Measurements from ENCODE around the gene PLAGL1. TPM values are rescaled to one million over a fixed set of nuclear protein-coding genes. Genes with fewer than 3 reads are reported as not detected.

The PLAGL1 gene
- total and polyA plus RNA-seq, 2 donors (not counting 1 experiment from before 2014, with no cell fraction given), result 23.6 to 36.0 TPM

DNA sequence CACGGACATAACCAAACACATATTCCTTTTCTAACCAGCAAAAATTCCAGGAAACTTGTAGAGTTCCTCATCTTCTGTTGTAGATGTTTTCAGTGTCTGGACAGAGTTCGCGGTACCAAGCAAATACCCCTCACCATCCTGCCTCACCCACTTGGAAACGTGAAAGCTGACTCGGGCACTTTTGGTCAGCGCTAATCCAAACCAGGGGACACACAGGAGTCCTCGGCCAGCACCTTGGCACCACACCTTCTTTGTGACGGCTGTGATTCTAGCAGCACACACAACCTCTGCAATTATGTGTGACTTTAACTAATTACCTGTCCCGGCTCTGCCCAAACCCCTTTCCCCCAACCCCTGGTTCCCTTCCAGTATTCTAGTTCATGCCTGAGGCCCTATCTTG, 58.1 kb downstream of the PLAGL1 start:
- H3K27ac ChIP-seq (ENCODE audit: low read length in 2 of 2), result no peak overlapping the region
- H3K36me3 ChIP-seq (replicated peaks in 1 of 2; ENCODE audit: control extremely low read depth in 1 of 2, control insufficient read depth in 1 of 2, extremely low read depth in 1 of 2, insufficient read depth in 2 of 2, low read length in 1 of 2), result peaks cover 0 to 4% of the 10 kb centered on the region in 2 experiments
- no peak overlapping the region for H2AFZ ChIP-seq (ENCODE audit: insufficient read depth, low read depth, low read length, poor library complexity, severe bottlenecking)
- ChIA-PET CTCF (interaction anchor here (1.5 kb wide), 1 partner anchor 10 kb away, joined by 5 read pairs; no protein-coding TSS in a partner anchor), POLR2A (no interaction called here)
- no peaks in the 10 kb centered on the region for H4K20me1 ChIP-seq (ENCODE audit: control insufficient read depth, insufficient read depth, low read length, poor library complexity, severe bottlenecking)
- no peak overlapping the region for H3K9ac ChIP-seq (ENCODE audit: low read length)
- H3K27ac Mint-ChIP-seq, result no peak overlapping the region
- no peak overlapping the region for H3K4me3 ChIP-seq (ENCODE audit: control extremely low read depth in 1 of 5, extremely low read depth in 1 of 5, insufficient read depth in 1 of 5, low read depth in 2 of 5, low read length in 4 of 5)
- H3K27me3 Mint-ChIP-seq, result no peaks in the 10 kb centered on the region
- TF ChIP-seq EZH2 (IDR thresholded peaks at IDR 0.05; ENCODE audit: borderline replicate concordance, insufficient read depth, low read depth, low read length, poor library complexity, severe bottlenecking), result no peak
- TF ChIP-seq, protein P1, sequence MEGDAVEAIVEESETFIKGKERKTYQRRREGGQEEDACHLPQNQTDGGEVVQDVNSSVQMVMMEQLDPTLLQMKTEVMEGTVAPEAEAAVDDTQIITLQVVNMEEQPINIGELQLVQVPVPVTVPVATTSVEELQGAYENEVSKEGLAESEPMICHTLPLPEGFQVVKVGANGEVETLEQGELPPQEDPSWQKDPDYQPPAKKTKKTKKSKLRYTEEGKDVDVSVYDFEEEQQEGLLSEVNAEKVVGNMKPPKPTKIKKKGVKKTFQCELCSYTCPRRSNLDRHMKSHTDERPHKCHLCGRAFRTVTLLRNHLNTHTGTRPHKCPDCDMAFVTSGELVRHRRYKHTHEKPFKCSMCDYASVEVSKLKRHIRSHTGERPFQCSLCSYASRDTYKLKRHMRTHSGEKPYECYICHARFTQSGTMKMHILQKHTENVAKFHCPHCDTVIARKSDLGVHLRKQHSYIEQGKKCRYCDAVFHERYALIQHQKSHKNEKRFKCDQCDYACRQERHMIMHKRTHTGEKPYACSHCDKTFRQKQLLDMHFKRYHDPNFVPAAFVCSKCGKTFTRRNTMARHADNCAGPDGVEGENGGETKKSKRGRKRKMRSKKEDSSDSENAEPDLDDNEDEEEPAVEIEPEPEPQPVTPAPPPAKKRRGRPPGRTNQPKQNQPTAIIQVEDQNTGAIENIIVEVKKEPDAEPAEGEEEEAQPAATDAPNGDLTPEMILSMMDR (IDR thresholded peaks at IDR 0.05), result no peak
- no peak for DNase-seq
- no peaks in the 10 kb centered on the region for H3K4me1 Mint-ChIP-seq
- no peak overlapping the region for H3K4me2 ChIP-seq (replicated peaks; ENCODE audit: low read depth, low read length, poor library complexity, severe bottlenecking)
- no peaks in the 10 kb centered on the region for H3K79me2 ChIP-seq (ENCODE audit: control insufficient read depth, insufficient read depth, low read length)
- ATAC-seq (ENCODE audit: low read depth), result no peak
- H3K9me3 ChIP-seq (ENCODE audit: control extremely low read depth in 1 of 3, control insufficient read depth in 2 of 3, insufficient read depth in 1 of 3, low read length in 2 of 3), result no peaks in the 10 kb centered on the region
- H3K4me3 Mint-ChIP-seq, result no peak overlapping the region
- intact Hi-C loops (cut with micrococcal nuclease), result no loop called here
- WGBS (ENCODE audit: insufficient coverage), result 98% methylated on average over 6 of the region's 9 CpGs
- H3K27me3 ChIP-seq (replicated peaks in 1 of 4; ENCODE audit: control extremely low read depth in 1 of 4, control insufficient read depth in 3 of 4, insufficient read depth in 4 of 4, low read length in 3 of 4), result no peaks in the 10 kb centered on the region
- no peaks in the 10 kb centered on the region for H3K4me1 ChIP-seq (ENCODE audit: control insufficient read depth in 2 of 2, insufficient read depth in 2 of 2, low read length in 2 of 2)
- H3K9me3 Mint-ChIP-seq (ENCODE audit: insufficient read depth), result no peaks in the 10 kb centered on the region

DNA sequence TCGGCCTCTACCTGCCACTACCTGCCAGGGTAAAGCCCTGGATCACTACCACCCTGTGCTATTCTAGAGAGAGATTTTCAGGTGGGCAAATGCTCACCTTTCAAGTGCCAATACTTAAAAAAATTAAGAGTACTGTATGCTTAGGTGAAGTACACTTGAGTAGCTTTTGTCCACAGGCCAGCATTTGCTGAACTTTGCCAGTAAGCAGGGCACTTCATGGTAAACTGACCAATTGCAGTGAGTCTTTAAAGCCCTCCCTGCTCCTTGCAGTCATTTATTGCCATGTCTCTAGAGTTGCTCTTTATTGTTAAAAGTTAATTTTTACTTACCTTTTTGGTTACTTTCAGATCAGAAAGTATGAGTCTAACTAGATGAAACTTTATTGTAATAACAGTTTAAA, 58.5 kb downstream of the PLAGL1 start:
- ChIA-PET CTCF (no interaction called here), POLR2A (no interaction called here)
- TF ChIP-seq, protein P1 (IDR thresholded peaks at IDR 0.05), result no peak
- no peak for TF ChIP-seq EZH2 (IDR thresholded peaks at IDR 0.05; ENCODE audit: borderline replicate concordance, insufficient read depth, low read depth, low read length, poor library complexity, severe bottlenecking)
- Mint-ChIP-seq H3K27ac (no peak overlapping the region), H3K4me1 (no peaks in the 10 kb centered on the region), H3K4me3 (no peak overlapping the region), H3K27me3 (no peaks in the 10 kb centered on the region), H3K9me3 (ENCODE audit: insufficient read depth) (no peaks in the 10 kb centered on the region)
- Histone ChIP-seq H3K27ac (ENCODE audit: low read length in 2 of 2) (no peak overlapping the region), H4K20me1 (ENCODE audit: control insufficient read depth, insufficient read depth, low read length, poor library complexity, severe bottlenecking) (no peaks in the 10 kb centered on the region), H3K9ac (ENCODE audit: low read length) (no peak overlapping the region), H2AFZ (ENCODE audit: insufficient read depth, low read depth, low read length, poor library complexity, severe bottlenecking) (no peak overlapping the region), H3K27me3 (replicated peaks in 1 of 4; ENCODE audit: control extremely low read depth in 1 of 4, control insufficient read depth in 3 of 4, insufficient read depth in 4 of 4, low read length in 3 of 4) (no peaks in the 10 kb centered on the region), H3K36me3 (replicated peaks in 1 of 2; ENCODE audit: control extremely low read depth in 1 of 2, control insufficient read depth in 1 of 2, extremely low read depth in 1 of 2, insufficient read depth in 2 of 2, low read length in 1 of 2) (peaks cover 0 to 4% of the 10 kb centered on the region in 2 experiments), H3K4me1 (ENCODE audit: control insufficient read depth in 2 of 2, insufficient read depth in 2 of 2, low read length in 2 of 2) (no peaks in the 10 kb centered on the region), H3K4me3 (ENCODE audit: control extremely low read depth in 1 of 5, extremely low read depth in 1 of 5, insufficient read depth in 1 of 5, low read depth in 2 of 5, low read length in 4 of 5) (no peak overlapping the region), H3K9me3 (ENCODE audit: control extremely low read depth in 1 of 3, control insufficient read depth in 2 of 3, insufficient read depth in 1 of 3, low read length in 2 of 3) (no peaks in the 10 kb centered on the region), H3K79me2 (ENCODE audit: control insufficient read depth, insufficient read depth, low read length) (no peaks in the 10 kb centered on the region), H3K4me2 (replicated peaks; ENCODE audit: low read depth, low read length, poor library complexity, severe bottlenecking) (no peak overlapping the region)
- WGBS (ENCODE audit: insufficient coverage), result no CpG with 5 or more reads among the region's 1 CpG
- ATAC-seq (ENCODE audit: low read depth) (no peak), DNase-seq (no peak)
- intact Hi-C loops (cut with micrococcal nuclease), result no loop called here
